B cell (primary cell): ENCODE measurements around the gene SETBP1.

Experiments
- EZH2 ChIP-seq: IDR thresholded peaks from 2 replicates; pipeline ENCODE4 v1.6.1; 2012; ENCODE audit warnings: borderline replicate concordance, low read depth, mild to moderate bottlenecking, moderate library complexity, low read length; ENCODE audit not compliant: insufficient read depth, poor library complexity, severe bottlenecking
- TF ChIP-seq, protein P1 (sequence below): fragments of 200-600 bp; IDR thresholded peaks from one replicate; pipeline ENCODE4 v1.8.0; 2022; ENCODE audit warnings: antibody characterized with exemption, mild to moderate bottlenecking

DNA sequence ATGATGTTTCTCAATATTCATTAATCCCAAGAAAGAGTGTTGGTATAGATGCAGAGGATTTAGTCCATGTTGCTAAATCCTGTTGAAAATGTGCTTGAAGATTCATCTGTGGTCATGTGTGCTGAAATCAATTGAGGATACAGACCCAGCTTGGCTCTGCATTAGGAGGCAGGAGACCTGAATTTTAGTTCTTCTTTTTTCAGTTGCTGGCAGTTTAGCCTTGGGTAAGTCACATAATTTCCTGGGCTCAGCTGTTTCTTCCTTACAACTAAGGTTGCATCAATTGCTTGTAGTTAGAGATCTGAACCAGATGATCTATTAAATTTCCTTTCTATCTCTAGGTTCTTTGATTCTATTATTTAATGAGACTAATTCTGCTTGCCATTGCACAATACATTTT is 54.4 kb downstream of the SETBP1 start:
- TF ChIP-seq, protein P1, sequence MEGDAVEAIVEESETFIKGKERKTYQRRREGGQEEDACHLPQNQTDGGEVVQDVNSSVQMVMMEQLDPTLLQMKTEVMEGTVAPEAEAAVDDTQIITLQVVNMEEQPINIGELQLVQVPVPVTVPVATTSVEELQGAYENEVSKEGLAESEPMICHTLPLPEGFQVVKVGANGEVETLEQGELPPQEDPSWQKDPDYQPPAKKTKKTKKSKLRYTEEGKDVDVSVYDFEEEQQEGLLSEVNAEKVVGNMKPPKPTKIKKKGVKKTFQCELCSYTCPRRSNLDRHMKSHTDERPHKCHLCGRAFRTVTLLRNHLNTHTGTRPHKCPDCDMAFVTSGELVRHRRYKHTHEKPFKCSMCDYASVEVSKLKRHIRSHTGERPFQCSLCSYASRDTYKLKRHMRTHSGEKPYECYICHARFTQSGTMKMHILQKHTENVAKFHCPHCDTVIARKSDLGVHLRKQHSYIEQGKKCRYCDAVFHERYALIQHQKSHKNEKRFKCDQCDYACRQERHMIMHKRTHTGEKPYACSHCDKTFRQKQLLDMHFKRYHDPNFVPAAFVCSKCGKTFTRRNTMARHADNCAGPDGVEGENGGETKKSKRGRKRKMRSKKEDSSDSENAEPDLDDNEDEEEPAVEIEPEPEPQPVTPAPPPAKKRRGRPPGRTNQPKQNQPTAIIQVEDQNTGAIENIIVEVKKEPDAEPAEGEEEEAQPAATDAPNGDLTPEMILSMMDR = no peak
- TF ChIP-seq EZH2 = no peak
